Fibroblast of gingiva (primary cell): ENCODE results near the gene METTL2A.
"Not testable (repeated sequence)": the region's sequence is repeated elsewhere in the genome, so short reads cannot be mapped to it uniquely, and the experiment has no call there.

Source experiments
- DNase-seq: peaks from one replicate; pipeline ENCODE4 v3.0.0-alpha.2; 2011; ENCODE audit warnings: low read depth

Gene METTL2A

GRCh38 chr17:62423647-62424461 is at the start of gene METTL2A:
TSS of gene METTL2A (plus strand) at chr17:62423897. CDS start at chr17:62423903, 6 bp downstream.
- peak; percentile 73 for DNase-seq

- no peak for DNase-seq
Measured at GRCh38 chr17:62380253-62380652, 43.4 kb upstream of the METTL2A start, which contains the start of gene EFCAB3. TSS of gene EFCAB3 (plus strand) at chr17:62380553. CDS start at chr17:62382980, 2,427 bp downstream.

- no peak for DNase-seq
Measured at GRCh38 chr17:62381561-62381960, 42.1 kb upstream of the METTL2A start.

- no peak for DNase-seq
Measured at GRCh38 chr17:62388856-62389255, 34.8 kb upstream of the METTL2A start.

- no peak for DNase-seq
Measured at GRCh38 chr17:62392908-62393307, 30.8 kb upstream of the METTL2A start.

GRCh38 chr17:62398891-62399290 is 24.8 kb upstream of the METTL2A start:
- DNase-seq: no peak

GRCh38 chr17:62405451-62405850 is 18.2 kb upstream of the METTL2A start:
- no peak for DNase-seq

GRCh38 chr17:62413090-62413489 is 10.6 kb upstream of the METTL2A start:
- DNase-seq: not testable (repeated sequence)

- DNase-seq: not testable (repeated sequence)
Measured at GRCh38 chr17:62426214-62426613, 2.5 kb downstream of the METTL2A start.

- not testable (repeated sequence) for DNase-seq
Measured at GRCh38 chr17:62435251-62435650, 11.6 kb downstream of the METTL2A start.

- not testable (repeated sequence) for DNase-seq
Measured at GRCh38 chr17:62441181-62441580, 17.5 kb downstream of the METTL2A start.

- no peak for DNase-seq
Measured at GRCh38 chr17:62444063-62444462, 20.4 kb downstream of the METTL2A start.

- DNase-seq: not testable (repeated sequence)
Measured at GRCh38 chr17:62445791-62446190, 22.1 kb downstream of the METTL2A start.

- not testable (repeated sequence) for DNase-seq
Measured at GRCh38 chr17:62452195-62452594, 28.5 kb downstream of the METTL2A start.

- not testable (repeated sequence) for DNase-seq
Measured at GRCh38 chr17:62453041-62453440, 29.3 kb downstream of the METTL2A start.

- DNase-seq: not testable (repeated sequence)
Measured at GRCh38 chr17:62453656-62454055, 30.0 kb downstream of the METTL2A start.

- not testable (repeated sequence) for DNase-seq
Measured at GRCh38 chr17:62454111-62454510, 30.4 kb downstream of the METTL2A start.

- no peak for DNase-seq
Measured at GRCh38 chr17:62456016-62456415, 32.3 kb downstream of the METTL2A start.

- not testable (repeated sequence) for DNase-seq
Measured at GRCh38 chr17:62458483-62458882, 34.8 kb downstream of the METTL2A start.

- DNase-seq: not testable (repeated sequence)
Measured at GRCh38 chr17:62464422-62464821, 40.7 kb downstream of the METTL2A start.

- not testable (repeated sequence) for DNase-seq
Measured at GRCh38 chr17:62465271-62465670, 41.6 kb downstream of the METTL2A start.

- DNase-seq: peak; percentile 37
Measured at GRCh38 chr17:62470666-62471379, 47.1 kb downstream of the METTL2A start.

- DNase-seq: not testable (repeated sequence)
Measured at GRCh38 chr17:62471380-62471880, 47.7 kb downstream of the METTL2A start.
